SJCRH30 (cell line): ENCODE data around the gene ATP4B. TPM values are rescaled to one million over a fixed set of nuclear protein-coding genes. Genes with fewer than 3 reads are reported as not detected.

Experiments
- DNase-seq, 2 experiments: peaks; one replicate each; pipeline ENCODE4 v3.0.0-alpha.2; 2015 to 2020
- H3K27ac ChIP-seq: fragments of 250-450 bp; sonication (Bioruptor Pico); 2 replicates; pipeline ENCODE4 v1.5.1; 2020; ENCODE audit warnings: mild to moderate bottlenecking, moderate library complexity
- H3K27me3 ChIP-seq: fragments of 250-450 bp; sonication (Bioruptor Pico); 2 replicates; pipeline ENCODE4 v1.5.1; 2020; ENCODE audit warnings: mild to moderate bottlenecking, moderate library complexity
- H3K36me3 ChIP-seq: fragments of 250-450 bp; sonication (Bioruptor Pico); 2 replicates; pipeline ENCODE4 v1.5.1; 2020; ENCODE audit warnings: mild to moderate bottlenecking, moderate library complexity
- H3K4me1 ChIP-seq: fragments of 250-450 bp; sonication (Bioruptor Pico); 2 replicates; pipeline ENCODE4 v1.5.1; 2020; ENCODE audit warnings: mild to moderate bottlenecking, moderate library complexity
- H3K4me3 ChIP-seq: fragments of 250-450 bp; sonication (Bioruptor Pico); 2 replicates; pipeline ENCODE4 v1.5.1; 2020; ENCODE audit warnings: mild to moderate bottlenecking, moderate library complexity
- H3K9me3 ChIP-seq: fragments of 250-450 bp; sonication (Bioruptor Pico); replicated peaks from 2 replicates; pipeline ENCODE4 v1.5.1; 2020; ENCODE audit warnings: mild to moderate bottlenecking, moderate library complexity
- total RNA-seq: library from RNA; depleted of rRNA; stranded (reverse); fragments of >200 nt; shearing (Covaris generic); gene quantifications from 2 replicates; pipeline ENCODE4 v1.2.3, GENCODE V29; 2014

Gene ATP4B
- total RNA-seq, 1 experiment from 2014 or later = not detected

- Histone ChIP-seq H3K4me3 (no peak overlapping the region), H3K27ac (no peak overlapping the region), H3K36me3 (peaks cover 26% of the 10 kb centered on the region), H3K27me3 (no peaks in the 10 kb centered on the region), H3K4me1 (no peaks in the 10 kb centered on the region), H3K9me3 (no peaks in the 10 kb centered on the region)
- no peak for DNase-seq
Measured at GRCh38 chr13:113617961-113618360, 40.0 kb downstream of the ATP4B start.

- Histone ChIP-seq H3K27me3 (no peaks in the 10 kb centered on the region), H3K36me3 (peaks cover 23% of the 10 kb centered on the region), H3K4me3 (no peak overlapping the region), H3K27ac (no peak overlapping the region), H3K9me3 (no peaks in the 10 kb centered on the region), H3K4me1 (no peaks in the 10 kb centered on the region)
- DNase-seq = peak in 1 of 2 experiments; percentile 7
Measured at GRCh38 chr13:113616991-113617749, 40.8 kb downstream of the ATP4B start.

- no peak for DNase-seq
- Histone ChIP-seq H3K4me3 (no peak overlapping the region), H3K9me3 (no peaks in the 10 kb centered on the region), H3K36me3 (peaks cover 24% of the 10 kb centered on the region), H3K27ac (no peak overlapping the region), H3K27me3 (no peaks in the 10 kb centered on the region), H3K4me1 (no peaks in the 10 kb centered on the region)
Measured at GRCh38 chr13:113616281-113616906, 41.6 kb downstream of the ATP4B start.

- Histone ChIP-seq H3K9me3 (no peaks in the 10 kb centered on the region), H3K27me3 (no peaks in the 10 kb centered on the region), H3K27ac (no peak overlapping the region), H3K36me3 (peaks cover 25% of the 10 kb centered on the region), H3K4me3 (no peak overlapping the region), H3K4me1 (no peaks in the 10 kb centered on the region)
- no peak for DNase-seq
Measured at GRCh38 chr13:113613789-113614379, 44.1 kb downstream of the ATP4B start.

- no peaks in the 10 kb centered on the region for H3K27me3 ChIP-seq
- H3K4me1 ChIP-seq = no peaks in the 10 kb centered on the region
- H3K36me3 ChIP-seq = peaks cover 22% of the 10 kb centered on the region
- no peak overlapping the region for H3K4me3 ChIP-seq
- DNase-seq = no peak
- no peak overlapping the region for H3K27ac ChIP-seq
- no peaks in the 10 kb centered on the region for H3K9me3 ChIP-seq
Measured at GRCh38 chr13:113612607-113613006, 45.4 kb downstream of the ATP4B start.

- Histone ChIP-seq H3K27ac (no peak overlapping the region), H3K27me3 (no peaks in the 10 kb centered on the region), H3K9me3 (no peaks in the 10 kb centered on the region), H3K4me1 (no peaks in the 10 kb centered on the region), H3K36me3 (peaks cover 20% of the 10 kb centered on the region), H3K4me3 (no peak overlapping the region)
- no peak for DNase-seq
Measured at GRCh38 chr13:113611996-113612395, 46.0 kb downstream of the ATP4B start.

GRCh38 chr13:113610266-113610665 is 47.7 kb downstream of the ATP4B start:
- Histone ChIP-seq H3K36me3 (peaks cover 17% of the 10 kb centered on the region), H3K4me1 (no peaks in the 10 kb centered on the region), H3K9me3 (no peaks in the 10 kb centered on the region), H3K27ac (no peak overlapping the region), H3K27me3 (no peaks in the 10 kb centered on the region), H3K4me3 (no peak overlapping the region)
- no peak for DNase-seq

GRCh38 chr13:113609616-113610015 is 48.4 kb downstream of the ATP4B start:
- Histone ChIP-seq H3K36me3 (peaks cover 17% of the 10 kb centered on the region), H3K27me3 (no peaks in the 10 kb centered on the region), H3K4me1 (no peaks in the 10 kb centered on the region), H3K4me3 (no peak overlapping the region), H3K9me3 (no peaks in the 10 kb centered on the region), H3K27ac (no peak overlapping the region)
- DNase-seq = no peak

GRCh38 chr13:113608967-113609533 is 48.9 kb downstream of the ATP4B start:
- H3K27ac ChIP-seq = no peak overlapping the region
- H3K4me3 ChIP-seq = no peak overlapping the region
- peaks cover 20% of the 10 kb centered on the region for H3K36me3 ChIP-seq
- no peak for DNase-seq
- H3K9me3 ChIP-seq = no peaks in the 10 kb centered on the region
- no peaks in the 10 kb centered on the region for H3K4me1 ChIP-seq
- H3K27me3 ChIP-seq = no peaks in the 10 kb centered on the region

GRCh38 chr13:113607889-113608635 is 49.9 kb downstream of the ATP4B start:
- Histone ChIP-seq H3K4me3 (no peak overlapping the region), H3K4me1 (no peaks in the 10 kb centered on the region), H3K27me3 (no peaks in the 10 kb centered on the region), H3K9me3 (no peaks in the 10 kb centered on the region), H3K36me3 (peaks cover 19% of the 10 kb centered on the region), H3K27ac (no peak overlapping the region)
- DNase-seq = no peak

GRCh38 chr13:113607056-113607888 is 50.7 kb downstream of the ATP4B start:
- Histone ChIP-seq H3K9me3 (no peaks in the 10 kb centered on the region), H3K27me3 (no peaks in the 10 kb centered on the region), H3K4me1 (no peaks in the 10 kb centered on the region), H3K36me3 (peaks cover 18% of the 10 kb centered on the region), H3K4me3 (no peak overlapping the region), H3K27ac (no peak overlapping the region)
- no peak for DNase-seq

GRCh38 chr13:113605866-113606438 is 52.0 kb downstream of the ATP4B start:
- H3K4me1 ChIP-seq = no peaks in the 10 kb centered on the region
- DNase-seq = no peak
- no peaks in the 10 kb centered on the region for H3K27me3 ChIP-seq
- peaks cover 12% of the 10 kb centered on the region for H3K36me3 ChIP-seq
- no peak overlapping the region for H3K27ac ChIP-seq
- no peak overlapping the region for H3K4me3 ChIP-seq
- no peaks in the 10 kb centered on the region for H3K9me3 ChIP-seq

- H3K4me1 ChIP-seq = no peaks in the 10 kb centered on the region
Measured at GRCh38 chr13:113605461-113605860, 52.5 kb downstream of the ATP4B start.

GRCh38 chr13:113604186-113604585 is 53.8 kb downstream of the ATP4B start:
- DNase-seq = no peak

More at GRCh38 chr13:113605461-113605860, 52.5 kb downstream of the ATP4B start:
- no peak for DNase-seq
- Histone ChIP-seq H3K36me3 (peaks cover 9% of the 10 kb centered on the region), H3K27ac (no peak overlapping the region), H3K9me3 (no peaks in the 10 kb centered on the region), H3K4me3 (no peak overlapping the region), H3K27me3 (no peaks in the 10 kb centered on the region)

More at GRCh38 chr13:113604186-113604585, 53.8 kb downstream of the ATP4B start:
- Histone ChIP-seq H3K9me3 (no peaks in the 10 kb centered on the region), H3K4me3 (no peak overlapping the region), H3K4me1 (no peaks in the 10 kb centered on the region), H3K36me3 (peaks cover 13% of the 10 kb centered on the region), H3K27me3 (no peaks in the 10 kb centered on the region), H3K27ac (no peak overlapping the region)
